ENCODE results near the gene TPRG1.

Gene TPRG1, protein sequence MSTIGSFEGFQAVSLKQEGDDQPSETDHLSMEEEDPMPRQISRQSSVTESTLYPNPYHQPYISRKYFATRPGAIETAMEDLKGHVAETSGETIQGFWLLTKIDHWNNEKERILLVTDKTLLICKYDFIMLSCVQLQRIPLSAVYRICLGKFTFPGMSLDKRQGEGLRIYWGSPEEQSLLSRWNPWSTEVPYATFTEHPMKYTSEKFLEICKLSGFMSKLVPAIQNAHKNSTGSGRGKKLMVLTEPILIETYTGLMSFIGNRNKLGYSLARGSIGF

DNA sequence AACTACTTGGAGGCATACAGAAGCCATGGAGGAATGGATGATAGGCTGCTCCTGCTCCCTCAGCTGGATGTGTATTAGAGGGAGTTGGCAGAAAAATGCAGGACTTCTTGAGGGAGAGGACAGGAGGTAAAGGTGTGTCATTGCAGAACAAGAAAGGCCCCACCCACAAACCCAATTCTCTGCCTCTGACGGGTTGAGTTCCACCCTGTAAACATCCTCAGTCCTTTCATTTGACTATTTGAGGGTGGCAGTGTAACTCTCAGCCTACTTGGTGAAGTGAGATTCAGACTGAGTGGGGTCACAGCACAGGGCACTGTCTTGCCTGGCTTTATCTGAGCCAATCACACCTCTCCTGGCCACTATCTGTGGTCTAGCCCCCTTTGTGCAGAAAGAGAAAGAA lies at the start of gene TPRG1:
Gene TPRG1 (plus strand): TSS at position 265 of the 400 bp plus-strand sequence. CDS start 35,414 bp downstream, outside the sequence.
- DNase-seq (ENCODE audit: low read depth) = no peak
- TF ChIP-seq, protein P1, sequence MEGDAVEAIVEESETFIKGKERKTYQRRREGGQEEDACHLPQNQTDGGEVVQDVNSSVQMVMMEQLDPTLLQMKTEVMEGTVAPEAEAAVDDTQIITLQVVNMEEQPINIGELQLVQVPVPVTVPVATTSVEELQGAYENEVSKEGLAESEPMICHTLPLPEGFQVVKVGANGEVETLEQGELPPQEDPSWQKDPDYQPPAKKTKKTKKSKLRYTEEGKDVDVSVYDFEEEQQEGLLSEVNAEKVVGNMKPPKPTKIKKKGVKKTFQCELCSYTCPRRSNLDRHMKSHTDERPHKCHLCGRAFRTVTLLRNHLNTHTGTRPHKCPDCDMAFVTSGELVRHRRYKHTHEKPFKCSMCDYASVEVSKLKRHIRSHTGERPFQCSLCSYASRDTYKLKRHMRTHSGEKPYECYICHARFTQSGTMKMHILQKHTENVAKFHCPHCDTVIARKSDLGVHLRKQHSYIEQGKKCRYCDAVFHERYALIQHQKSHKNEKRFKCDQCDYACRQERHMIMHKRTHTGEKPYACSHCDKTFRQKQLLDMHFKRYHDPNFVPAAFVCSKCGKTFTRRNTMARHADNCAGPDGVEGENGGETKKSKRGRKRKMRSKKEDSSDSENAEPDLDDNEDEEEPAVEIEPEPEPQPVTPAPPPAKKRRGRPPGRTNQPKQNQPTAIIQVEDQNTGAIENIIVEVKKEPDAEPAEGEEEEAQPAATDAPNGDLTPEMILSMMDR (conservative IDR thresholded peaks at IDR 0.05; ENCODE audit: control insufficient read depth, insufficient read depth, low read depth, low read length) = no peak
- H3K4me3 ChIP-seq (ENCODE audit: control insufficient read depth, low read depth, low read length) = no peak within 1 kb of the TSS

DNA sequence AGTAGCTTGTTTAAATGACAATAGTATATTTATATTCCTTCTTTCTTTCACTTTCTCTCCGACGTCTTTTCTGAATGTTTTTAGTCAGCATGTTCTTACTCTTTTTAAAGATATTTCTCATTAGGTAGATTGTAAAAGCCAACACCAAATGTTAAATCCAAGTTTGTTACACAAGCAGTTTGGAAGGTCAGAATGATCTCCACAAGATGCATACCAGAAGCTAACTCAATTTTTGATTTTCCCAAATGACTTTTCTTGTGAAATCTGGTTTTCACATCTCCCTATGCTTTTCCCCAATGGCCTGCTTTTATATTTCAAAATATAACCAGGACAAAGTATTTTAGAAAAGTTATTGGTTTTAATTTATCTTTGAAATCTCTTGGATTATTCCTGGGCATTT lies 49.7 kb upstream of the TPRG1 start:
- H3K4me3 ChIP-seq (ENCODE audit: control insufficient read depth, low read depth, low read length) = no peak overlapping the region
- TF ChIP-seq, protein P1 (conservative IDR thresholded peaks at IDR 0.05; ENCODE audit: control insufficient read depth, insufficient read depth, low read depth, low read length) = no peak
- DNase-seq (ENCODE audit: low read depth) = no peak

DNA sequence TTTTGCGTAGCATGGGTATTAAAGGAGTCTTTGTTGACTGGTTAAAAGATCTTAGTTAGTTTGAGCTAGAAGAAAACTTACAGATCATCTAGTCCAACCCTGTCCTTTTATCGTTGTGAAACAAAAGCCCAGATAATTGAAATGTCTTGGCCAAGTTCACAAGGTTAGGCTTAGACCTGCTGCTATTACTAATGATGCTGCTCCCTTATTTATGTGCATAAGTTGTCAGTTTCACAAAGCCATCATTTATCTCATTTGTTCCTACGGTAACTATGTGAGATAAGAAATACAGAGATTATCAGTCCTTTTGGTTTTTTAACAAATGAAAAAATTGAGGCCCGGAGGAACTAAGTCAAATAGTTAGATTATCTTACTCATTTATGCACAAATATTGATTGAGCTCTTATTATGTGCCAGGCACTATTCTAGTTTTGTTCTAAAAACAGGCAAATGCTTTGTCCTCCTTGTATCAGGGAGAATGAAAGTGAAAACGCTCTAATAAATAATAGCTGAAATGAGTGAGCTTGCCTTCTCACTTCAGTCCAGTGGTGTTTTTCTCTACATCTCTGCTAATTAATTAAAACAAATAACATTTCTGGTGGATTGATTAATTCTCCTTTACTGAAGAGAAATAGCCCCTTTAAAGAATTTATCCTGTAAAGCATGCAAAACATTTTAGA lies 49.1 kb upstream of the TPRG1 start:
- TF ChIP-seq, protein P1 (conservative IDR thresholded peaks at IDR 0.05; ENCODE audit: control insufficient read depth, insufficient read depth, low read depth, low read length) = no peak
- no peak overlapping the region for H3K4me3 ChIP-seq (ENCODE audit: control insufficient read depth, low read depth, low read length)
- no peak for DNase-seq (ENCODE audit: low read depth)

DNA sequence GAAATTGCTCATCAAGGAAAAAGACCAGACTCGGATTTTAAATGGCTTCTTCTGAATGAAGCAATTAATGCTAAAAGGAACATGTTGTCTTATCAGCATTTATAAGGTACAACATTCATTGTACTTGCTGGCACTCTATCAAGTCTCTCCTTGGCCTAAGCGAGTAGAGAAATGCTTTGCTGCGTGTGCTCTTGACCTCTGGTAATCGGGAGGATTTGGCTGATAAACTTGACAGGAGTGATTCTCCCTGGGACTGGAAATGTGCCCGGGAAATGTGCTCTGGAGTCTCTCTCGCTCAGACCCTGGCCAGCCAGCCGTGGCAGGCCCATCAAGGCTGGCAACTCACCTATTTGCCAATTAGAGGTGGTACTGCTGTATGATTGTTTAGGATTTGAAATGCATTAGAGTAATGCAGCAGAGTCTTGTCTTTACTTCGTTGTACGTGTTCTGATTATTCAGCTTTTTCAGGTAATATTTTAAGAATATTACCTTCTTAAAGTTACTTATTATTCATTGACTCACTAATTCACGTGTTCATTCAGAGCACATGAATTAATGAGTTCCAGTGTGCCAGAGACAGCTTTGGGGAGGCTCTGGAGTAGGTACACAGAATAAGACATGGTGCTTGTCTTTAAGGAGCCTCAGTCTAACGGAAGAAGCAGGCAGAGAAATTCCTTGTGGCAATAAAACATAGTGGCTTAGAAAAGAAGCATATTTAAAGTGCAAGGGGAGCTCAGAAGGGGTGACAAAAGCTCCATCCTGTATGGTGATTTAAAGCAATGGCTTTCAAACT lies 48.0 kb upstream of the TPRG1 start:
- TF ChIP-seq, protein P1 (conservative IDR thresholded peaks at IDR 0.05; ENCODE audit: control insufficient read depth, insufficient read depth, low read depth, low read length) = no peak
- DNase-seq (ENCODE audit: low read depth) = no peak
- no peak overlapping the region for H3K4me3 ChIP-seq (ENCODE audit: control insufficient read depth, low read depth, low read length)

DNA sequence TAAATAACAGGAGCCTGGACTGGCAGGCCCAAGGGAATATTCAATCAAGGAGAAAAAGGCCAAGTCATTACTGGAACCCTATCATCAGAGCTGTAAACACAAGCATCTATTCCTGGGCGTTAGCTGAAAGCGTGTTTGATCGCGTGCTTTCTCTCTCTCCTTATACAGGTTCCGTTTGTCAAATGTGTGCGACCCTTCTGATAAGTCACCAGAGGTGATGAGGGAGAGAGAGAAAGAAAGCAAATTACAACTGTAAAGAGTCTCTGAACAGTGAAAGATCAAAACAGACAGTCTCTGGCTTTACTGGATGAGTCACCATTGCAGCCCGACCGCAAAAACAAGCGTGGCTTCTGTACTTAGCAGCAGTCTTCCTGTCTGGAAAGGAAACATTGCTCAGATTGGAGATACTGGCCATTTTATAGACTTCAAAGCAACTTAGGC lies 39.5 kb upstream of the TPRG1 start:
- TF ChIP-seq, protein P1 (conservative IDR thresholded peaks at IDR 0.05; ENCODE audit: control insufficient read depth, insufficient read depth, low read depth, low read length) = no peak
- peak; percentile 90 for DNase-seq (ENCODE audit: low read depth)
- H3K4me3 ChIP-seq (ENCODE audit: control insufficient read depth, low read depth, low read length) = no peak overlapping the region

DNA sequence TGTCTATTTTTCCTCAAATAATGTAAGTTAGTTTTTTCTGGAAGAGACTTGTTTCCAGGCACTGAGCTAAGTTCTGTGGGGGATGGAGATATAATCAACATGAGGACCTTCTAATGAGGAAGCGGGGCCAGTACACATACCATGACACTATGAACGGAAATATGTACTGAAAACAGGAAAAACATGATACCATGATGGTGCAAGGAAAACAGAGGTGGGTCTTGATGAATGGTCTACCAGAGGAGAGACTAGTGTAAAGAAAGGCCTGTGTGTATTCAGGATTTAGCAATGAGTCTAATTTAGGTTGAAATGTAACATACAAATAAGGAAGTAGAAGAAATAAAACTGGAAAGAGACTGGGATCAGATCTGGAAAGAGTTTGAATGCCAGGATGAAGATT lies 38.9 kb upstream of the TPRG1 start:
- TF ChIP-seq, protein P1 (conservative IDR thresholded peaks at IDR 0.05; ENCODE audit: control insufficient read depth, insufficient read depth, low read depth, low read length) = no peak
- no peak overlapping the region for H3K4me3 ChIP-seq (ENCODE audit: control insufficient read depth, low read depth, low read length)
- no peak for DNase-seq (ENCODE audit: low read depth)

Data from fibroblast of mammary gland (primary cell).